ENCODE measurements around the gene YARS2.
"Not testable (repeated sequence)": the region's sequence is repeated elsewhere in the genome, so short reads cannot be mapped to it uniquely, and the experiment has no call there.

YARS2 gene

DNA sequence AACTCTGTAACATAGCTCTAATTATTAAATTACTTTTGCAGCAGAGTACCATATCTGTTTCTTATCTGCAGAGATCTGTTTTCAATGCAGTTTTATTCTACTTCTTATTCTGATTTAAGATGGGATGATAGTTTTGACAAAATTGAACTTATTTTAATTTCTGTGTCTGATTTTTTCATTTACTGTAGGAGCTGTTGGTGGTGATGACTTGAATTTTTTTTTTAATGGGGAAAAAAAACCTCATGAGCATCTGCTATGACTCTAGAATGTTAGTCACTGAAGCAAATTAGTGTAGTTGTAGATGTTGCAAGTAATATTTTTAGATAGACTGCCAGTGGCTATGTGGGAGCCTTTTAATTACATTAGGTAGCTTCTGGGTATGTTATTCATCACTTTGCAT lies 53.2 kb downstream of the YARS2 start:
- TF ChIP-seq ZFX (IDR thresholded peaks at IDR 0.05) = no peak
- TF ChIP-seq, protein P1, sequence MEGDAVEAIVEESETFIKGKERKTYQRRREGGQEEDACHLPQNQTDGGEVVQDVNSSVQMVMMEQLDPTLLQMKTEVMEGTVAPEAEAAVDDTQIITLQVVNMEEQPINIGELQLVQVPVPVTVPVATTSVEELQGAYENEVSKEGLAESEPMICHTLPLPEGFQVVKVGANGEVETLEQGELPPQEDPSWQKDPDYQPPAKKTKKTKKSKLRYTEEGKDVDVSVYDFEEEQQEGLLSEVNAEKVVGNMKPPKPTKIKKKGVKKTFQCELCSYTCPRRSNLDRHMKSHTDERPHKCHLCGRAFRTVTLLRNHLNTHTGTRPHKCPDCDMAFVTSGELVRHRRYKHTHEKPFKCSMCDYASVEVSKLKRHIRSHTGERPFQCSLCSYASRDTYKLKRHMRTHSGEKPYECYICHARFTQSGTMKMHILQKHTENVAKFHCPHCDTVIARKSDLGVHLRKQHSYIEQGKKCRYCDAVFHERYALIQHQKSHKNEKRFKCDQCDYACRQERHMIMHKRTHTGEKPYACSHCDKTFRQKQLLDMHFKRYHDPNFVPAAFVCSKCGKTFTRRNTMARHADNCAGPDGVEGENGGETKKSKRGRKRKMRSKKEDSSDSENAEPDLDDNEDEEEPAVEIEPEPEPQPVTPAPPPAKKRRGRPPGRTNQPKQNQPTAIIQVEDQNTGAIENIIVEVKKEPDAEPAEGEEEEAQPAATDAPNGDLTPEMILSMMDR (conservative IDR thresholded peaks at IDR 0.05) = no peak

DNA sequence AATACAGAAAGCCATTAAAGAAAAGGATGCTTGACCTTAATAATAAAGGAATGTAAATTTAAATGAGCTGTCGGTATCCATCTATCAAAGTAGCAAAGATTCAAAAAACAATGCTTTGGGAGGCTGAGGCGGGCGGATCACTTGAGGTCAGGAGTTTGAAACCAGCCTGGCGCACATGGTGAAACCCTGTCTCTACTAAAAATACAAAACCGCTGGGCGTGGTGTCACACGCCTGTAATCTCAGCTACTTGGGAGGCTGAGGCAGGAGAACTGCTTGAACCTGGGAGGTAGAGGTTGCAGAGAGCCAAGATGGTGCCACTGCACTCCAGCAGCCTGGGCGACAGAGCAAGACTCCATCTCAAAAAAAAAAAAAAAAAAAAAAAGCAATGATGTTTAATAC lies 56.3 kb downstream of the YARS2 start:
- H3K27ac ChIP-seq = not testable (repeated sequence)

More for the DNA sequence above, 53.2 kb downstream of the YARS2 start:
- H3K27ac ChIP-seq = no peak overlapping the region

DNA sequence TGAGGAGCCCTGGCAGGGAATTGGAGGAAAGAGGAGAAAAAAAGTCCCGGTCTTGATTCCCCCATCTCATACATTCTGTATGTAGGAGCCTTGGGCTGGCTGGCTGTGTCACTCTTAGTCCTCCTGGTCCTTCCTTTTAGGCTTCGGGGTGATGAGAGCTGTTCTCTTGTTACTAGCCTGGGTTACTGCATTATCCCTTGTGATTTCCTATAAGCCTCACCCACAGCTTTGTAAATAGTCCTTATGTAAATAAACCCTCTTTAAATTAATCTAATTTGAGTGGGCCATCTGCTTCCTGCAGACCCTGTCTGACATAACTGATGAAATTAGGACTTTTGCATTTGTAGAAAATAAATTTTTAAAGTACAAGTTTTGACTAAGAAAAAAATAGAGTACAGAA lies 57.4 kb downstream of the YARS2 start:
- TF ChIP-seq ZFX (IDR thresholded peaks at IDR 0.05) = no peak
- TF ChIP-seq, protein P1 (conservative IDR thresholded peaks at IDR 0.05) = no peak
- no peak overlapping the region for H3K27ac ChIP-seq

DNA sequence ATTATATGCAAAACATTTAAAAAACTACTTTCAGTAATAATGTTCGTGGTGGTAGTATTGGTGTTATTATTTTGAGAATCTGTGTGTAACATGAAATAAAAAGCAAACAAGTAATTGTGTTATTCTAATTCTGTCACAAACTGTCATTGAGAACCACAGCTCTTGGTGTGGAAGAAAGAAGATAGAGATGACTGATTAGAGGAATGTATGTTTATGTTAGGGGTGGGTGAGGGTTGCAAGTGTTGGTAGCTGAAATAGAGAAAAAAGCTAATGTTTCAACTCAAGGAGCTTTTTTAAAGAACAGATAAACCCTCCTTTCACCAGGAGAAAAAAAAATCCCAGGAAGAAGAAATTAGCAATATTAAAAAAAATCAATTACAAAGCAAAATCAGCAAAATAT lies 58.3 kb downstream of the YARS2 start:
- TF ChIP-seq ZFX (IDR thresholded peaks at IDR 0.05) = no peak
- TF ChIP-seq, protein P1 (conservative IDR thresholded peaks at IDR 0.05) = no peak
- no peak overlapping the region for H3K27ac ChIP-seq
